Loucy (cell line): ENCODE data around the gene CD2AP.

Experiments
- CTCF ChIP-seq: fragments of 200-600 bp; sonication (generic); conservative IDR thresholded peaks from 2 replicates; pipeline ENCODE4 v1.5.1; 2014; ENCODE audit warnings: mild to moderate bottlenecking, antibody characterized with exemption, low read length
- EZH2phosphoT487 ChIP-seq: fragments of 200-600 bp; IDR thresholded peaks from 2 replicates; pipeline ENCODE4 v1.6.1; 2018; ENCODE audit warnings: antibody characterized with exemption, mild to moderate bottlenecking, moderate library complexity, borderline replicate concordance

GRCh38 chr6:47457370-47457769 lies 20.2 kb upstream of the CD2AP start:
- TF ChIP-seq CTCF (no peak), EZH2phosphoT487 (no peak)
